Esophagus muscularis mucosa (tissue), 4 donors: ENCODE results near the gene TMEM131. TPM values are rescaled to one million over a fixed set of nuclear protein-coding genes. Genes with fewer than 3 reads are reported as not detected.

Experiments
- DNase-seq: peaks from one replicate; pipeline ENCODE4 v3.0.0-alpha.2; 2017; ENCODE audit errors: extremely low spot score
- H3K27ac ChIP-seq, 4 donors: fragments of 200-600 bp; sonication (generic); replicated peaks in 1 of 4; 1 replicate in 3 of 4; 2 replicates in 1 of 4; pipeline ENCODE4 v1.5.1; 2016 to 2019; ENCODE audit warnings: mild to moderate bottlenecking in 1 of 4
- H3K27me3 ChIP-seq, 4 donors: fragments of 200-600 bp; sonication (generic); one replicate each; pipeline versions ENCODE4 v1.5.1 to v1.6.0; 2016 to 2019
- H3K36me3 ChIP-seq, 4 donors: fragments of 200-600 bp; sonication (generic); one replicate each; pipeline ENCODE4 v1.5.1; 2016 to 2019
- H3K4me1 ChIP-seq, 4 donors: fragments of 200-600 bp; sonication (generic); one replicate each; pipeline ENCODE4 v1.5.1; 2016 to 2019
- H3K4me3 ChIP-seq, 4 donors: fragments of 200-600 bp; sonication (generic); 1 replicate in 2 of 4; 2 replicates in 2 of 4; pipeline ENCODE4 v1.5.1; 2016 to 2019; ENCODE audit warnings: mild to moderate bottlenecking in 4 of 4, moderate library complexity in 1 of 4
- H3K9me3 ChIP-seq, 4 donors: fragments of 200-600 bp; sonication (generic); 1 replicate in 3 of 4; 2 replicates in 1 of 4; pipeline ENCODE4 v1.5.1; 2016 to 2019
- EP300 ChIP-seq: sonication (generic); formaldehyde crosslinking; IDR thresholded peaks from one replicate; pipeline ENCODE4 v1.6.1; 2017; ENCODE audit warnings: antibody characterized with exemption
- POLR2A ChIP-seq: fragments of 450-650 bp; IDR thresholded peaks from one replicate; pipeline ENCODE4 v1.6.1; 2017; ENCODE audit warnings: antibody characterized with exemption, moderate library complexity, mild to moderate bottlenecking, low read depth
- POLR2AphosphoS5 ChIP-seq, 2 donors: sonication (generic); formaldehyde crosslinking; IDR thresholded peaks; one replicate each; pipeline ENCODE4 v1.6.1; 2017; ENCODE audit warnings: antibody characterized with exemption in 2 of 2
- whole genome bisulfite sequencing: methylation state at CpG from one replicate; pipeline ENCODE4 v1.1.5; 2018; 5-methylcytosine and 5-hydroxymethylcytosine counted together
- intact Hi-C: fragments of 100-400 bp; cut with DNase I; formaldehyde crosslinking; loops from one replicate; pipeline ENCODE4 v1.15.1; 2023
- total RNA-seq, 4 donors: library from RNA; depleted of rRNA; stranded (reverse); fragments of >200 nt; gene quantifications; one replicate each; pipeline versions ENCODE4 v1.1.0 to v1.2.1, GENCODE V29; 2016
- TF ChIP-seq, protein P1 (sequence below), 3 experiments: fragments of 200-600 bp in 2 of 3; fragments of 450-650 bp in 1 of 3; sonication (generic) in 2 of 3; IDR thresholded peaks; one replicate each; pipeline ENCODE4 v1.5.1; 2017 to 2019; ENCODE audit warnings: antibody characterized with exemption in 3 of 3, mild to moderate bottlenecking in 2 of 3, moderate library complexity in 1 of 3

The TMEM131 gene
- total RNA-seq, 4 donors from 2014 or later: 23.9 to 34.1 (median 26.5) TPM

DNA sequence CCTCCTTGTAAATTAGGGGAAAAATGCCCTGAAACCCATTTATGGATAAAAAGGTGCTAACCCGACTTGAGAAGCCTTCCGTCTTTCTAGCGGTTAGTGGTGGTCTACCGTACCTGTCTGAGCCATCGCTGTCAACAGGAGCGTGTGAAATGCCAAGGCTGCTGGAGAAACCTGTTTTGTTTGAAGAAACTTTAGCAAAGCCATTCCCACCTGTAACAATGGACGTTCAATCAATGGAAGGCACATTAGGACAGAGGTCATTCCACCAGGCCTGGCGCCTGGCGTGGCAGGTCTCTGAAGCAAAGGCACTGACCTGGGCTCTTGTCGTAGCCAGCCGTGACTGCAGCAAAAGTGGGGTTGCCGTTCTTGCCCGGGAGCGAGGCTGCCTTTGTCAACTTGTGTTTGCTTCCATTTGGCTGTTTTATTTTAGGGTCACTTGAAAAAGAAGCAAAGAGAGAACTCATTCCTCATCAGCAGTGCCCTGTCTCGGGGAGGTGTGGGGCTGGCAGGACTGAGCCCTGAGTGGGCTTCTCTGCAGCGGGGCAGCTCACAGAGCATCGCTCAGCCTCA, 235.2 kb downstream of the TMEM131 start:
- H3K36me3 ChIP-seq: peaks cover 49 to 98% (median 95%) of the 10 kb centered on the region in 4 donors
- 97% methylated on average over 14 of the region's 17 CpGs for WGBS
- H3K27ac ChIP-seq: no peak overlapping the region
- intact Hi-C loops: no loop called here
- peaks cover 3 to 16% (median 7%) of the 10 kb centered on the region in 4 donors for H3K4me1 ChIP-seq
- DNase-seq: no peak
- H3K9me3 ChIP-seq: no peaks in the 10 kb centered on the region
- H3K27me3 ChIP-seq: no peaks in the 10 kb centered on the region
- H3K4me3 ChIP-seq: no peak overlapping the region
- TF ChIP-seq, protein P1, sequence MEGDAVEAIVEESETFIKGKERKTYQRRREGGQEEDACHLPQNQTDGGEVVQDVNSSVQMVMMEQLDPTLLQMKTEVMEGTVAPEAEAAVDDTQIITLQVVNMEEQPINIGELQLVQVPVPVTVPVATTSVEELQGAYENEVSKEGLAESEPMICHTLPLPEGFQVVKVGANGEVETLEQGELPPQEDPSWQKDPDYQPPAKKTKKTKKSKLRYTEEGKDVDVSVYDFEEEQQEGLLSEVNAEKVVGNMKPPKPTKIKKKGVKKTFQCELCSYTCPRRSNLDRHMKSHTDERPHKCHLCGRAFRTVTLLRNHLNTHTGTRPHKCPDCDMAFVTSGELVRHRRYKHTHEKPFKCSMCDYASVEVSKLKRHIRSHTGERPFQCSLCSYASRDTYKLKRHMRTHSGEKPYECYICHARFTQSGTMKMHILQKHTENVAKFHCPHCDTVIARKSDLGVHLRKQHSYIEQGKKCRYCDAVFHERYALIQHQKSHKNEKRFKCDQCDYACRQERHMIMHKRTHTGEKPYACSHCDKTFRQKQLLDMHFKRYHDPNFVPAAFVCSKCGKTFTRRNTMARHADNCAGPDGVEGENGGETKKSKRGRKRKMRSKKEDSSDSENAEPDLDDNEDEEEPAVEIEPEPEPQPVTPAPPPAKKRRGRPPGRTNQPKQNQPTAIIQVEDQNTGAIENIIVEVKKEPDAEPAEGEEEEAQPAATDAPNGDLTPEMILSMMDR (IDR thresholded peaks at IDR 0.05): no peak
- TF ChIP-seq POLR2A (no peak), POLR2AphosphoS5 (IDR thresholded peaks at IDR 0.05) (no peak), EP300 (no peak)

DNA sequence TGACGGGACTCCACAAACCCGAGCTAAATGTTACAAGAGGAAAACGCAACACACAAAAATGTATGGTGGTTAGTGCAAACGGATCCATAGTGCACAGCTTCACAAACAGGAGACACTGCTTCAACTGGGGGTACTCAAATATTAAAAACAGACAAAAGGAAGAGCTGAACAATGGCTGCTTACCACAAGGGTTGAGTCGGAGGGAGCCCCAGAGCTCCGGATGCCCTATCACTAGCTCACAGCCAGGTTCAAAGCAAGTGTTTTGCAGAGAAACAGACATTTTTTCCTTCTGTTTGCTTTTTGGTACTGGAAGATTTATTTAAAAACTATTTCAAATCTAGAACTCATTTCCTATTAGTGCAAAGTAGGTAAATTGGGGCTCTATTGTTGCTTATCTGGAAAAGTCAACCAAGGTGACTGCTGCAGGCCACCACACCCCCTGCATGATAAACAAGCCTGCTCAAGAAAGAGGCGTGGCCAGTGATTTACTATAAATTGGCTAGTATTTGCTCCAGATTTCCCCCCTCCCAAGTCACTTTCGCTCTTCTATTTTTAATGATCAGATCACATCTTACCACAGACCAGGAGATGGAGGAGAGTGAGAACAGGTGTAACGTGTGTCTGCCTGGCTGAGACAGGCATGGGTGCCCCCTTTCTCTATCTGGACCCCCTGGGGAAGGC, 235.9 kb downstream of the TMEM131 start:
- intact Hi-C loops: no loop called here
- H3K36me3 ChIP-seq: peaks cover 49 to 98% (median 90%) of the 10 kb centered on the region in 4 donors

DNA sequence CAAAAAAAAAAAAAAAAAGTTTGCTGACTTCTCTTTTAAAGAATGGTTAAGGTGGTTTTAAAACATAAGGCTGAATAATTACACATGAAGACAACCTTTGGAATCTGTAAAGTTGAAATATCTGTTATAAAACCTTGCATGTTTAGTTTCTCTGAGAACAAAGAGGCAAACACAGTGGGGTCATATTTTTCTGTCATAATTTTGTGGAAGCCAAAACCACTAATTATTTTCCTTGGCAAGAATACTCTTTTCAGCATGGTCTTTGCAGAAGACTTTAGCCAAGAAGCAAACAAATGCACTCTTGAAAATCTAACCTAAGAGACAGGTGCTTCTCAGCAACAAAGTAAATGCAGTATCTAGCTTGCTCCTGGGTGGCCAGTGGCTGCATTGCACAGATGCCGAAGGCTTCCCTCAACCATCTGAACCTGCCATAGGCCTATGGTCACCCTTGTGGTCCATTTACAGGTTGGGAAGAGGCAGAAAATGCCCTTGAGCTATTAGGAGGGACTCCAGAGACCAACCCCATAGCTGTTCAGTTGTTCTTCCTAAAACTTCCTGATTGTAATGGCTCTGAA, 237.5 kb downstream of the TMEM131 start:
- DNase-seq: no peak
- Histone ChIP-seq H3K27me3 (no peaks in the 10 kb centered on the region), H3K4me3 (no peak overlapping the region), H3K4me1 (peaks cover 3 to 16% (median 7%) of the 10 kb centered on the region in 4 donors), H3K27ac (no peak overlapping the region), H3K36me3 (peaks cover 49 to 88% (median 74%) of the 10 kb centered on the region in 4 donors), H3K9me3 (no peaks in the 10 kb centered on the region)
- TF ChIP-seq EP300 (no peak), POLR2AphosphoS5 (IDR thresholded peaks at IDR 0.05) (no peak), POLR2A (no peak)
- TF ChIP-seq, protein P1 (IDR thresholded peaks at IDR 0.05): no peak
- WGBS: 44% methylated on average over 1 of the region's 1 CpG
- intact Hi-C loops: no loop called here

More for the DNA sequence above, 235.9 kb downstream of the TMEM131 start:
- Histone ChIP-seq H3K4me1 (peaks cover 3 to 16% (median 7%) of the 10 kb centered on the region in 4 donors), H3K27me3 (no peaks in the 10 kb centered on the region), H3K9me3 (no peaks in the 10 kb centered on the region), H3K4me3 (no peak overlapping the region), H3K27ac (no peak overlapping the region)
- 91% methylated on average over 9 of the region's 9 CpGs for WGBS
- TF ChIP-seq, protein P1 (IDR thresholded peaks at IDR 0.05): no peak
- TF ChIP-seq POLR2AphosphoS5 (IDR thresholded peaks at IDR 0.05) (no peak), EP300 (no peak), POLR2A (no peak)
- DNase-seq: no peak

DNA sequence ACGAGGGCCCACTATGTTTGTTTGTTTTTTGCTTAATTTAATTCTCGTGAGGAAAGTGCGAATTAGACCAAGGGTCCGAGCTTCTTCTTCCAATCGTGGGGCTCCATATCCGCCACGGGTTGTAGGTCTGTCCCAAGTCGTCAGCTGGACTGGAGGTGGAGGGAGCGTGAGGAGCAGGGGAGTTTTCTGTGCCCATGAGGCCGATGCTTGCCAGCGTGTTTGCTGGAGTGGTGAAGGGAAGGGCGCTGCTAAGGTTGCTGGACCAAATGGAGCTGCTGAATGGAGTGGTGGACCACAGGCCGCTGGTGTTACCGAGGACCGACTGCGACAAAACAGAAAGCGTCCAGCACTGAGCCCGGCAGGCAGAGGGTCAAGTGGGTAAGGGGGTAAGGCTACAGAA, 238.7 kb downstream of the TMEM131 start:
- Histone ChIP-seq H3K27ac (no peak overlapping the region), H3K4me1 (peaks cover 7 to 22% (median 11%) of the 10 kb centered on the region in 4 donors), H3K9me3 (no peaks in the 10 kb centered on the region), H3K36me3 (peaks cover 49 to 77% (median 62%) of the 10 kb centered on the region in 4 donors), H3K27me3 (no peaks in the 10 kb centered on the region), H3K4me3 (no peak overlapping the region)
- 89% methylated on average over 18 of the region's 18 CpGs for WGBS
- TF ChIP-seq EP300: no peak
- TF ChIP-seq POLR2AphosphoS5 (IDR thresholded peaks at IDR 0.05): no peak
- TF ChIP-seq, protein P1 (IDR thresholded peaks at IDR 0.05): no peak
- TF ChIP-seq POLR2A: no peak
- intact Hi-C loops: no loop called here
- DNase-seq: no peak
